BLaER1 treated with 17β-estradiol and CSF1 and Interleukin-3, amounts not matched to agents 10 nM and 100 nM (cell line): ENCODE measurements around the gene SRPK2.

ENCODE experiments used
- H3K27ac ChIP-seq, 11 experiments: shearing (Covaris generic); formaldehyde crosslinking; 2 replicates each; pipeline ENCODE4 v1.8.1; 2022
- H3K27me3 ChIP-seq, 11 experiments: shearing (Covaris generic); formaldehyde crosslinking; 2 replicates each; pipeline ENCODE4 v1.8.1; 2022
- H3K36me3 ChIP-seq, 11 experiments: shearing (Covaris generic); formaldehyde crosslinking; 2 replicates each; pipeline ENCODE4 v1.8.1; 2022
- H3K4me1 ChIP-seq, 10 experiments: shearing (Covaris generic); formaldehyde crosslinking; 2 replicates each; pipeline ENCODE4 v1.8.1; 2022
- H3K4me2 ChIP-seq, 11 experiments: shearing (Covaris generic); formaldehyde crosslinking; 2 replicates each; pipeline ENCODE4 v1.8.1; 2022
- H3K4me3 ChIP-seq, 10 experiments: shearing (Covaris generic); formaldehyde crosslinking; 2 replicates each; pipeline ENCODE4 v1.8.1; 2022
- H3K9ac ChIP-seq, 11 experiments: shearing (Covaris generic); formaldehyde crosslinking; 2 replicates each; pipeline ENCODE4 v1.8.1; 2022
- H3K9me3 ChIP-seq, 11 experiments: shearing (Covaris generic); formaldehyde crosslinking; replicated peaks in 1 of 11; 2 replicates each; pipeline ENCODE4 v1.8.1; 2022
- H4K20me1 ChIP-seq, 11 experiments: shearing (Covaris generic); formaldehyde crosslinking; 2 replicates each; pipeline ENCODE4 v1.8.1; 2022
- Cebpa-rat ChIP-seq, 11 experiments: shearing (Covaris generic); IDR thresholded peaks; 2 replicates each; pipeline ENCODE4 v1.8.1; 2022

Gene SRPK2

DNA sequence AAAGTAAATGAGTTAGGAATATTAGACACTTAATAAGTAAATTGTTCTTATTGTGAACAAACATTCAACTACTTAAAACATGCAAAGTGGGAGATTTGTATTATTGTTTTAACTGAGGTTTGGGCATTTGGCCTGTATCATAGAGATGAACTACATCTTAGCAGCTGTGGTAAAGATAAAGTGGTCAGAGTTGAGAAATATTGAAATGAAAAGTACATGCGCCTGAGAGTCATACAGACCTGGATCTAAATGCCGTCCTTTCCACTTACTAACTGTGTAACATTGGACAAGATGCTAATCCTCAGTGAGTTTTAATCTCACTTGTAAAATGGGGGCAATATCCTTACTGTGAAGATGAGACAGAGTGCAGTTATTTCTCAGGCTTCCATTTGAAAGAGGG, 300.3 kb downstream of the SRPK2 start:
- no peaks in the 10 kb centered on the region for H3K9me3 ChIP-seq
- peaks cover 26 to 95% (median 51%) of the 10 kb centered on the region in 11 experiments; a peak in 19 of 22 replicates for H4K20me1 ChIP-seq
- H3K4me3 ChIP-seq: no peak overlapping the region
- H3K4me1 ChIP-seq: no peaks in the 10 kb centered on the region
- no peak for TF ChIP-seq Cebpa-rat (IDR thresholded peaks at IDR 0.05)
- no peaks in the 10 kb centered on the region for H3K27me3 ChIP-seq
- no peak overlapping the region for H3K9ac ChIP-seq
- H3K27ac ChIP-seq: no peak overlapping the region
- H3K4me2 ChIP-seq: no peak overlapping the region
- H3K36me3 ChIP-seq: peaks cover 88 to 95% (median 93%) of the 10 kb centered on the region in 11 experiments

DNA sequence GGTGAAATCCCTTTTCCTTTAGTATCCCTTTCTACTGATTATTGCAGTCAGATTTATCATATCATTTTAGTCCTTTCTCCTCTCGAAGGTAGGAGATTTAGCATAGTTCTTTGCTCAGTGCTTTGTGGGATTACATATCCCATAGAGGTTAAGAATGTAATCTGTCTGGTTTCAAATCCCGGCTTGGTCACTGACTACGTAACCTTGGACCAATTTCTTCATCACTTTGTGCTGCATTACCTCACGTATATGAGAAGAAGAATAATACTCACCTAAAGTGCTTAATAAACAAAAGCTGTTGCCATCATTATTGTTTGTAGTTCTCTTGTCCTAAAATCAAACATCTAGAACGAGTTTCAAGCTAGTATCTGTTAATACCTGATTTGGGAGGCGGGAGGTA, 300.7 kb downstream of the SRPK2 start:
- peaks cover 88 to 95% (median 93%) of the 10 kb centered on the region in 11 experiments for H3K36me3 ChIP-seq
- no peaks in the 10 kb centered on the region for H3K27me3 ChIP-seq
- H3K4me1 ChIP-seq: no peaks in the 10 kb centered on the region
- no peak overlapping the region for H3K4me3 ChIP-seq
- no peak overlapping the region for H3K9ac ChIP-seq
- no peaks in the 10 kb centered on the region for H3K9me3 ChIP-seq
- no peak overlapping the region for H3K4me2 ChIP-seq
- H4K20me1 ChIP-seq: peaks cover 31 to 95% (median 55%) of the 10 kb centered on the region in 11 experiments; a peak in 19 of 22 replicates
- no peak overlapping the region for H3K27ac ChIP-seq
- no peak for TF ChIP-seq Cebpa-rat (IDR thresholded peaks at IDR 0.05)

GRCh38 chr7:105086850-105087249, 301.9 kb downstream of the SRPK2 start:
- Histone ChIP-seq H3K9ac (no peak overlapping the region), H3K9me3 (no peaks in the 10 kb centered on the region), H3K4me2 (no peak overlapping the region), H3K27ac (no peak overlapping the region), H3K36me3 (peaks cover 88 to 95% (median 93%) of the 10 kb centered on the region in 11 experiments), H4K20me1 (peaks cover 32 to 95% (median 61%) of the 10 kb centered on the region in 11 experiments; a peak in 19 of 22 replicates), H3K4me3 (no peak overlapping the region), H3K4me1 (no peaks in the 10 kb centered on the region), H3K27me3 (no peaks in the 10 kb centered on the region)
- no peak for TF ChIP-seq Cebpa-rat (IDR thresholded peaks at IDR 0.05)

DNA sequence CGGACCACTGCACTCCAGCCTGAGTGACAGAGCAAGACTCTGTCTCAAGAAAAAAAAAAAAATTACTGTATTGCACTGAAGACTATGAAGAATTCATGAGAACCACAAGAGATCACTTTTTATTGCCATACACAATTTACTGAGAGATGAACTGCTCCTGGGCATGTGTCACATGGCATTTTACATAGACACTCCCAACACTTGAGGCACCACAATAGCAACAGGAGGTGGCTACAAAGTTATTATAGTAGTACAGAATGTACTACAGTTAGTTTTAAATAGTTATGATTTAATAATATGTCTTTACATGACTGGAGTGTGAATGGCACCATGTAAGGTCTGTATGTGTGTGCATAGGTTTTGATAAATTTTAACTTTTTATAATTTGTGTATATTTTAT, 304.1 kb downstream of the SRPK2 start:
- H3K4me2 ChIP-seq: no peak overlapping the region
- H3K27ac ChIP-seq: no peak overlapping the region
- no peak overlapping the region for H3K4me3 ChIP-seq
- peaks cover 36 to 95% (median 63%) of the 10 kb centered on the region in 11 experiments; a peak in 20 of 22 replicates for H4K20me1 ChIP-seq
- TF ChIP-seq Cebpa-rat (IDR thresholded peaks at IDR 0.05): no peak
- peaks cover 92 to 95% (median 93%) of the 10 kb centered on the region in 11 experiments for H3K36me3 ChIP-seq
- H3K27me3 ChIP-seq: no peaks in the 10 kb centered on the region
- no peak overlapping the region for H3K9ac ChIP-seq
- H3K9me3 ChIP-seq: no peaks in the 10 kb centered on the region
- H3K4me1 ChIP-seq: no peaks in the 10 kb centered on the region; a peak in 1 of 20 replicates

DNA sequence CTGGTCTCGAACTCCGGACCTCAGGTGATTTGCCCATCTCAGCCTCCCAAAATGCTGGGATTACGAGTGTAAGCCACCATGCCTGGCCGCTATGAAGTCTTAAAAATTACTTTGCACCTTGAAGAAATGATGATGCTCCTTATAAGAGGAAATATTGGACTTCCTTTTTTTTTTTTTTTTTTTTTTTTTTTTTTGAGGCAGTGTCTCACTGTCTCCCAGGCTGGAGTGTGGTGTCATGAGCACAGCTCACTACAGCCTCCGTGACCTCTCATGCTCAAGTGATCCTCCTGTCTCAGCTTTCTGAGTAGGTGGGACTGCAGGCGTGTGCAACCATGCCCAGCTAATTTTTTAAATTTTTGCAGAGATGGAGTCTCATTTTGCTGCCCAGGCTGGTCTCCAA, 309.4 kb downstream of the SRPK2 start:
- no peak for TF ChIP-seq Cebpa-rat (IDR thresholded peaks at IDR 0.05)
- H3K27ac ChIP-seq: no peak overlapping the region
- H3K4me1 ChIP-seq: no peaks in the 10 kb centered on the region; a peak in 1 of 20 replicates
- H3K4me2 ChIP-seq: no peak overlapping the region
- no peaks in the 10 kb centered on the region for H3K9me3 ChIP-seq
- peaks cover 99 to 100% (median 100%) of the 10 kb centered on the region in 11 experiments for H3K36me3 ChIP-seq
- no peak overlapping the region for H3K4me3 ChIP-seq
- no peaks in the 10 kb centered on the region for H3K27me3 ChIP-seq
- peaks cover 26 to 100% (median 68%) of the 10 kb centered on the region in 11 experiments; a peak in 19 of 22 replicates for H4K20me1 ChIP-seq
- 0 out of 22 replicates have a peak overlapping the region, but pooled peaks of 1 of the 11 experiments have one; percentile 12 for H3K9ac ChIP-seq

GRCh38 chr7:105073143-105073542, 315.6 kb downstream of the SRPK2 start:
- peaks cover 16 to 100% (median 64%) of the 10 kb centered on the region in 11 experiments; a peak in 21 of 22 replicates for H4K20me1 ChIP-seq
- H3K9me3 ChIP-seq: no peaks in the 10 kb centered on the region
- peaks cover 95 to 100% (median 100%) of the 10 kb centered on the region in 11 experiments for H3K36me3 ChIP-seq
- no peak for TF ChIP-seq Cebpa-rat (IDR thresholded peaks at IDR 0.05)
- H3K4me1 ChIP-seq: no peaks in the 10 kb centered on the region
- H3K9ac ChIP-seq: no peak overlapping the region
- H3K4me3 ChIP-seq: no peak overlapping the region
- no peak overlapping the region for H3K27ac ChIP-seq
- no peaks in the 10 kb centered on the region for H3K27me3 ChIP-seq
- H3K4me2 ChIP-seq: no peak overlapping the region

DNA sequence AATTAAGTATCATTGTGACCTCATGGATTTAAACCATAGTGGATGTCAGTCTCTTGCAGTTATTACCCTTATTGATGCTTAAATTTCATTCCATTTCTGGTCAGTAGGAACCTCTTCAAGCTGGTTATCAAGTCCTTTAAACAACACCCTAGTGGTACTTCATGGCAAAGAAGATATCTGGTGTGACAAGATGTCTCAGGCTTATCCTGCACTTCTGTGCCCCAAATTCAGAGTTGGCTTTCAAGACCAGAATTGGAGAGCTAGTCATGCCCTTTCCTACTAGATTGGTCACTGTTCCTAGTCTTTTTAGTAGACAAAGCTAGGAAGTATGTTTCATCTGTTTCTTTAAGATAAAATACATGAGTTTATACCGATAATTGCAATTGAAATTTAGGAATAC, 319.8 kb downstream of the SRPK2 start:
- Histone ChIP-seq H3K36me3 (peaks cover 92 to 100% (median 97%) of the 10 kb centered on the region in 11 experiments), H3K27me3 (no peaks in the 10 kb centered on the region), H3K4me1 (no peaks in the 10 kb centered on the region), H3K27ac (no peak overlapping the region), H3K9me3 (no peaks in the 10 kb centered on the region), H3K4me3 (no peak overlapping the region), H4K20me1 (peaks cover 46 to 100% (median 78%) of the 10 kb centered on the region in 11 experiments; a peak in 21 of 22 replicates), H3K4me2 (no peak overlapping the region), H3K9ac (no peak overlapping the region)
- TF ChIP-seq Cebpa-rat (IDR thresholded peaks at IDR 0.05): no peak

DNA sequence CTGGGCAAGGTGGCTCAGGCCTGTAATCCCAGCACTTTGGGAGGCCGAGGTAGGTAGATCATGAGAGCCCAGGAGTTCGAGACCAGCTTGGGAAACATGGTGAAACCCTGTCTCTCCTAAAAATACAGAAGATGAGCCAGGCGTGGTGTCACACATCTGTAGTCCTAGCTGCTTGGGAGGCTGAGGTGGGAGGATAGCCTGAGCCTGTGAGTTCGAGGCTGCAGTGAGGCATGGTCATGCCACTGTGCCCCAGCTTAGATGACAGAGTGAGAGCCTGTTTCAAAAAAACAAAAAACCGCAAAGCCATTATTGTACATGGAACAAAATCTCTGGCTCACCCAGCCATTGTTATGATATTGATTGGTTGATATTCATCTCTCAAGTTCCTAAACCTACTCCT, 321.0 kb downstream of the SRPK2 start:
- Histone ChIP-seq H3K9me3 (no peaks in the 10 kb centered on the region), H3K4me3 (no peak overlapping the region), H3K9ac (no peak overlapping the region), H4K20me1 (peaks cover 56 to 100% (median 86%) of the 10 kb centered on the region in 11 experiments; a peak in 21 of 22 replicates), H3K27me3 (no peaks in the 10 kb centered on the region), H3K4me2 (no peak overlapping the region), H3K4me1 (no peaks in the 10 kb centered on the region), H3K27ac (no peak overlapping the region), H3K36me3 (peaks cover 89 to 100% (median 96%) of the 10 kb centered on the region in 11 experiments)
- TF ChIP-seq Cebpa-rat (IDR thresholded peaks at IDR 0.05): no peak
